PC-9 (cell line): ENCODE results near the gene MAP6D1.

Source experiments
- CTCF ChIP-seq: fragments of 200-600 bp; sonication (generic); conservative IDR thresholded peaks from 2 replicates; pipeline ENCODE4 v1.6.1; 2017; ENCODE audit warnings: mixed run types, antibody characterized with exemption, mild to moderate bottlenecking, moderate library complexity
- EZH2 ChIP-seq: fragments of 200-600 bp; sonication (generic); IDR thresholded peaks from 2 replicates; pipeline ENCODE4 v1.8.0; 2017; ENCODE audit warnings: antibody characterized with exemption, low read depth

- no peak for TF ChIP-seq CTCF
- no peak for TF ChIP-seq EZH2
Observed at GRCh38 chr3:183808355-183808754, 17.0 kb downstream of the MAP6D1 start.
